Neural cell (in vitro differentiated cells): ENCODE data around the gene HOXD8. TPM values are rescaled to one million over a fixed set of nuclear protein-coding genes. Genes with fewer than 3 reads are reported as not detected.

Source experiments
- H2AFZ ChIP-seq: fragments of 200-600, 300-800 bp; sonication (generic), shearing (Covaris generic); 2 replicates; pipeline ENCODE4 v1.6.0; 2014; ENCODE audit warnings: low read depth, mild to moderate bottlenecking, antibody characterized with exemption, low read length, moderate library complexity
- H3F3A ChIP-seq: fragments of 200-600 bp; shearing (Covaris generic); 2 replicates; pipeline ENCODE4 v1.6.1; 2016; ENCODE audit warnings: mild to moderate bottlenecking, moderate library complexity, mixed read lengths, antibody characterized with exemption, low read length; ENCODE audit not compliant: insufficient read depth, poor library complexity, severe bottlenecking
- H3K27ac ChIP-seq: fragments of 200-600, 300-800 bp; sonication (generic), shearing (Covaris generic); 2 replicates; pipeline ENCODE4 v1.5.1; 2014; ENCODE audit warnings: mild to moderate bottlenecking, low read length, moderate library complexity
- H3K27me3 ChIP-seq: fragments of 300-800, 200-600 bp; sonication (generic), shearing (Covaris generic); 2 replicates; pipeline ENCODE4 v1.6.0; 2014; ENCODE audit warnings: mild to moderate bottlenecking, low read depth, low read length, moderate library complexity; ENCODE audit not compliant: insufficient read depth
- H3K36me3 ChIP-seq: fragments of 300-800, 200-600 bp; sonication (generic), shearing (Covaris generic); 2 replicates; pipeline ENCODE4 v1.5.1; 2014; ENCODE audit warnings: mild to moderate bottlenecking, antibody characterized with exemption, low read length, moderate library complexity; ENCODE audit not compliant: insufficient read depth
- H3K4me2 ChIP-seq: fragments of 300-800, 200-600 bp; sonication (generic), shearing (Covaris generic); 2 replicates; pipeline ENCODE4 v1.6.0; 2014; ENCODE audit warnings: mild to moderate bottlenecking, low read length
- H3K4me3 ChIP-seq: fragments of 300-800, 200-600 bp; sonication (generic), shearing (Covaris generic); 2 replicates; pipeline ENCODE4 v1.5.1; 2014; ENCODE audit warnings: mild to moderate bottlenecking, low read length, moderate library complexity
- H3K79me2 ChIP-seq: fragments of 200-600 bp; shearing (Covaris generic); replicated peaks from 2 replicates; pipeline ENCODE4 v1.6.0; 2014; ENCODE audit warnings: mild to moderate bottlenecking, low read length, moderate library complexity; ENCODE audit not compliant: insufficient read depth
- H3K9ac ChIP-seq: fragments of 300-800, 200-600 bp; sonication (generic), shearing (Covaris generic); 2 replicates; pipeline ENCODE4 v1.6.1; 2016; ENCODE audit warnings: mild to moderate bottlenecking, low read length, mixed read lengths
- H3K9me2 ChIP-seq: fragments of 200-600 bp; shearing (Covaris generic); 2 replicates; pipeline ENCODE4 v1.6.1; 2016; ENCODE audit warnings: mild to moderate bottlenecking, low read length, mixed read lengths; ENCODE audit not compliant: insufficient read depth
- H3K9me3 ChIP-seq: fragments of 200-600, 300-800 bp; sonication (generic), shearing (Covaris generic); 2 replicates; pipeline ENCODE4 v1.6.1; 2016; ENCODE audit warnings: mild to moderate bottlenecking, mixed run types, low read length, moderate library complexity, mixed read lengths
- H4K20me1 ChIP-seq: fragments of 200-600 bp; shearing (Covaris generic); 2 replicates; pipeline ENCODE4 v1.6.1; 2016; ENCODE audit warnings: mild to moderate bottlenecking, mixed run types; ENCODE audit not compliant: insufficient read depth
- EZH2 ChIP-seq: fragments of 200-600, 300-800 bp; shearing (Covaris generic), sonication (generic); IDR thresholded peaks from 2 replicates; pipeline ENCODE4 v1.6.1; 2014; ENCODE audit warnings: antibody characterized with exemption, low read length, borderline replicate concordance, mild to moderate bottlenecking; ENCODE audit not compliant: insufficient read depth, poor library complexity, severe bottlenecking
- MXI1 ChIP-seq: fragments of 450-650 bp; conservative IDR thresholded peaks from 2 replicates; pipeline ENCODE4 v1.6.1; 2014; ENCODE audit warnings: antibody characterized with exemption, mild to moderate bottlenecking; ENCODE audit not compliant: poor library complexity, severe bottlenecking
- POLR2AphosphoS5 ChIP-seq: IDR thresholded peaks from 2 replicates; pipeline ENCODE4 v1.6.1; 2012
- RAD21 ChIP-seq: fragments of 450-650 bp; conservative IDR thresholded peaks from 2 replicates; pipeline ENCODE4 v1.6.1; 2014; ENCODE audit warnings: antibody characterized with exemption, mild to moderate bottlenecking, moderate library complexity
- TAF1 ChIP-seq: IDR thresholded peaks from 2 replicates; pipeline ENCODE4 v1.6.1; 2012; ENCODE audit warnings: low read depth
- polyA plus RNA-seq: library from polyadenylated mRNA; depleted of rRNA; stranded (reverse); fragments of >200 nt; gene quantifications from 2 replicates; pipeline ENCODE4 v1.2.3, GENCODE V29; 2014
- TF ChIP-seq, protein P1 (sequence below): fragments of 450-650 bp; IDR thresholded peaks from 2 replicates; pipeline ENCODE4 v1.5.1; 2014; ENCODE audit warnings: antibody characterized with exemption, mild to moderate bottlenecking, moderate library complexity; ENCODE audit not compliant: poor library complexity, severe bottlenecking
- TF ChIP-seq, protein P2 (sequence below): IDR thresholded peaks from 2 replicates; pipeline ENCODE4 v1.6.1; 2012; ENCODE audit warnings: borderline replicate concordance

HOXD8 gene
- polyA plus RNA-seq, 1 donor from 2014 or later: not detected

DNA sequence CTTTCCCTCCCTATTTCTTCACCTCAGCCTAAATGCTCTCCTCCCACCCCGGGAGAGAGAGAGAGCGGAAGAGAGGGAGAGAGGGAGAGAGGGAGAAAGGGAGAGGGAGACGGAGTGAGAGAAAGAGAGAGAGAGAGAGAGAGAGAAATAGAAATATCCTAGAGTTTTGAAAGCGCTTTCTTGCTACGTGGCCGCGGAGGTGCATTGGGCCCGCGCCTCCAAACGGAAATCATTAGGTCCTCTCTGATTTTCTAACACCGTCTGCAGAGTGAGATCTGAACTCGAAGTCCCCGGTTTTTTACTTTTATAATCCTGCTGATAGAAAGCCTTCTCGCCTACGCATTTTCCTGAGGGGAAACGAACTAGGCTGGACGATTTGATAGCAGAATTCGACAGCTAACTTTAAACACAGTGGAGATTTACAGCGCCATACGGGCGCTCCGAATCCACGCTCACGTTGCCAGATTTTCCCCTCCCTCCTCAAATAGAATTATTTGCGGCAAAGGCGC, 44.8 kb upstream of the HOXD8 start:
- H2AFZ ChIP-seq: no peak overlapping the region
- H3K27ac ChIP-seq: no peak overlapping the region
- H3K9me2 ChIP-seq: no peaks in the 10 kb centered on the region
- H3K79me2 ChIP-seq: no peaks in the 10 kb centered on the region
- H3K4me2 ChIP-seq: no peak overlapping the region
- H3K9ac ChIP-seq: no peak overlapping the region
- H3K27me3 ChIP-seq: peaks cover 98% of the 10 kb centered on the region
- H3K9me3 ChIP-seq: peaks cover 4% of the 10 kb centered on the region
- TF ChIP-seq EZH2 (peak; percentile 29), MXI1 (no peak), POLR2AphosphoS5 (peak; percentile 58)
- no peaks in the 10 kb centered on the region for H3F3A ChIP-seq
- no peak overlapping the region for H3K4me3 ChIP-seq
- no peaks in the 10 kb centered on the region for H4K20me1 ChIP-seq
- H3K36me3 ChIP-seq: no peaks in the 10 kb centered on the region

DNA sequence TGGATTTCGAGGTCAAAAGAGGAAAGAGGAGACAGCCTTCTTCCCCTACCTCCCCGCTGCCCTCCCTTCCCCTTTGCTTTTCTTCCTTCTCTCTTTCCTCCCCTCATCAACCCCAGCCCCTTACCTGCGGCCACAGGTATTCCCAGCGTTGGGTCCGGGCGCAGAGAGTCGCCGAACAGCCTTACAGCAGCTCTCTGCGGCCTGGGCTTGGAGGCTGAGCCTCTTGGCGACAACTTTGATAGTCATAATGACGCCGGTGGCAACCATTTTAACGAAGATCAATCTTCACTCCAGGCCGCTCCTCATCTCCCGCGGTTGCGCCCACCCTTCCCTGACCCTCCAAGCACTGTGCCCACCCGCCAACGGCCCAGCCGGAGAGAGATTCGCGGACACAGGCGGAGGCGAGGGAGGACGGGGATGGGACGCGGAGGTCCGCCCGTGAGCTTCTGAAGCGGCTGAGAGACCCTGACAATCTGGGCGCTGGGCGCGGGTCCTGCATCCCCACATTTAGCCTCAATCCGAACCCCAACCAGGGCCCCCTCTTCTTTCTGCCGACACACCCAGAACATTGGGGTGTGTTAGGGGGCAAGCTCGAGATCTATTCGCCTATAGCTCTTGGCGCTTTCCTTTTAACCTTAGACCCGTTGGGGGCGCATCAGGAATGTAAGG, 44.3 kb upstream of the HOXD8 start:
- TF ChIP-seq RAD21: no peak
- TF ChIP-seq POLR2AphosphoS5: no peak
- TF ChIP-seq EZH2: peak; percentile 29
- no peak for TF ChIP-seq TAF1
- TF ChIP-seq, protein P1, sequence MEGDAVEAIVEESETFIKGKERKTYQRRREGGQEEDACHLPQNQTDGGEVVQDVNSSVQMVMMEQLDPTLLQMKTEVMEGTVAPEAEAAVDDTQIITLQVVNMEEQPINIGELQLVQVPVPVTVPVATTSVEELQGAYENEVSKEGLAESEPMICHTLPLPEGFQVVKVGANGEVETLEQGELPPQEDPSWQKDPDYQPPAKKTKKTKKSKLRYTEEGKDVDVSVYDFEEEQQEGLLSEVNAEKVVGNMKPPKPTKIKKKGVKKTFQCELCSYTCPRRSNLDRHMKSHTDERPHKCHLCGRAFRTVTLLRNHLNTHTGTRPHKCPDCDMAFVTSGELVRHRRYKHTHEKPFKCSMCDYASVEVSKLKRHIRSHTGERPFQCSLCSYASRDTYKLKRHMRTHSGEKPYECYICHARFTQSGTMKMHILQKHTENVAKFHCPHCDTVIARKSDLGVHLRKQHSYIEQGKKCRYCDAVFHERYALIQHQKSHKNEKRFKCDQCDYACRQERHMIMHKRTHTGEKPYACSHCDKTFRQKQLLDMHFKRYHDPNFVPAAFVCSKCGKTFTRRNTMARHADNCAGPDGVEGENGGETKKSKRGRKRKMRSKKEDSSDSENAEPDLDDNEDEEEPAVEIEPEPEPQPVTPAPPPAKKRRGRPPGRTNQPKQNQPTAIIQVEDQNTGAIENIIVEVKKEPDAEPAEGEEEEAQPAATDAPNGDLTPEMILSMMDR: no peak
- TF ChIP-seq, protein P2, sequence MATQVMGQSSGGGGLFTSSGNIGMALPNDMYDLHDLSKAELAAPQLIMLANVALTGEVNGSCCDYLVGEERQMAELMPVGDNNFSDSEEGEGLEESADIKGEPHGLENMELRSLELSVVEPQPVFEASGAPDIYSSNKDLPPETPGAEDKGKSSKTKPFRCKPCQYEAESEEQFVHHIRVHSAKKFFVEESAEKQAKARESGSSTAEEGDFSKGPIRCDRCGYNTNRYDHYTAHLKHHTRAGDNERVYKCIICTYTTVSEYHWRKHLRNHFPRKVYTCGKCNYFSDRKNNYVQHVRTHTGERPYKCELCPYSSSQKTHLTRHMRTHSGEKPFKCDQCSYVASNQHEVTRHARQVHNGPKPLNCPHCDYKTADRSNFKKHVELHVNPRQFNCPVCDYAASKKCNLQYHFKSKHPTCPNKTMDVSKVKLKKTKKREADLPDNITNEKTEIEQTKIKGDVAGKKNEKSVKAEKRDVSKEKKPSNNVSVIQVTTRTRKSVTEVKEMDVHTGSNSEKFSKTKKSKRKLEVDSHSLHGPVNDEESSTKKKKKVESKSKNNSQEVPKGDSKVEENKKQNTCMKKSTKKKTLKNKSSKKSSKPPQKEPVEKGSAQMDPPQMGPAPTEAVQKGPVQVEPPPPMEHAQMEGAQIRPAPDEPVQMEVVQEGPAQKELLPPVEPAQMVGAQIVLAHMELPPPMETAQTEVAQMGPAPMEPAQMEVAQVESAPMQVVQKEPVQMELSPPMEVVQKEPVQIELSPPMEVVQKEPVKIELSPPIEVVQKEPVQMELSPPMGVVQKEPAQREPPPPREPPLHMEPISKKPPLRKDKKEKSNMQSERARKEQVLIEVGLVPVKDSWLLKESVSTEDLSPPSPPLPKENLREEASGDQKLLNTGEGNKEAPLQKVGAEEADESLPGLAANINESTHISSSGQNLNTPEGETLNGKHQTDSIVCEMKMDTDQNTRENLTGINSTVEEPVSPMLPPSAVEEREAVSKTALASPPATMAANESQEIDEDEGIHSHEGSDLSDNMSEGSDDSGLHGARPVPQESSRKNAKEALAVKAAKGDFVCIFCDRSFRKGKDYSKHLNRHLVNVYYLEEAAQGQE: no peak
- Histone ChIP-seq H3K4me3 (no peak overlapping the region), H2AFZ (no peak overlapping the region), H3K9me3 (peaks cover 4% of the 10 kb centered on the region), H3F3A (no peaks in the 10 kb centered on the region), H3K79me2 (no peaks in the 10 kb centered on the region), H3K27me3 (peaks cover 100% of the 10 kb centered on the region), H3K4me2 (no peak overlapping the region), H3K36me3 (no peaks in the 10 kb centered on the region), H4K20me1 (no peaks in the 10 kb centered on the region), H3K9me2 (no peaks in the 10 kb centered on the region), H3K27ac (no peak overlapping the region), H3K9ac (no peak overlapping the region)
